Measurements from ENCODE around the gene CSH1. TPM values are rescaled to one million over a fixed set of nuclear protein-coding genes. Genes with fewer than 3 reads are reported as not detected.
"Not testable (repeated sequence)": the region's sequence is repeated elsewhere in the genome, so short reads cannot be mapped to it uniquely, and the experiment has no call there.

The CSH1 gene
- total RNA-seq, 4 donors from 2014 or later, result not detected

DNA sequence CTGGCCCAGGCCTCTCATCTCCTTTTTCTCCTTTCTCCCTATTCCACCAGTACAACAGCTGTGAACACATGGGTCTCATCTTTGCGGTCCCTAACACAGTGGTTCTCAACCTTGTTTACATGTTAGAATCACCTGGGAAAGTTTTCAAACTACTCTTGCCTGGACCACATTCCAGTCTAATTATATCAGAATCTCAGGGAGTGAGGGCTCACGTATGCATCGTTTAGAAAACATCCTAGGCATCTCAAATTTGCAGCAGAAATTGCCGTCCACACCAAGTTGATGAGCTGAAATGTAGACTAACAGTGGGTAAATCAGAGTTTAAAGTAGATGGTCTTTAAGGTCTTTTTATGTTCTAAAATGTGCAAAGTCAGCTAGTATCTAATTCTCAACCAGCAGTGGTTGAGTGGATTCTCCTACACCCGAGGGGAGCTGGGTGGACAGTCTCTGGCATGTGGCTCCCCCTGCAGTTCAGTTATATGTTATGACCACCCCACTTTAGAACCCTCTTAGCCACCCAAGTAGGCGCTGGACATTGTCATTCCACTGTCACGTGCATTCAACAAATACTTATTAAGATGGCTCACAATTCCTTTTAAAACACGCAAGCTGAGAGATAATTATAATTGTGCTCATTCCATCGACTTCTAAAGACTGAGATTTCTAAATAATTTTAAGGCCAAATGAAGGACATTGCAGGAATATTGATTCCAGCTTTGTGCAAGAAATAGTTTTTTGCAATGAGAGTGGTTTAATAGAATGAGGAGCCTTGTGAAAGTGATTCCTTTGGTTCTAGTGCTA, 26.7 kb downstream of the CSH1 start:
- DNase-seq (ENCODE audit: low spot score in 2 of 2); intact Hi-C loops (cut with DNase I; ENCODE audit: low total_unique reads); H3K4me3 ChIP-seq (ENCODE audit: low read depth, poor library complexity, severe bottlenecking): not testable (repeated sequence)
- WGBS, 2 donors, result 47 to 54% methylated on average over 9 of the region's 9 CpGs

DNA sequence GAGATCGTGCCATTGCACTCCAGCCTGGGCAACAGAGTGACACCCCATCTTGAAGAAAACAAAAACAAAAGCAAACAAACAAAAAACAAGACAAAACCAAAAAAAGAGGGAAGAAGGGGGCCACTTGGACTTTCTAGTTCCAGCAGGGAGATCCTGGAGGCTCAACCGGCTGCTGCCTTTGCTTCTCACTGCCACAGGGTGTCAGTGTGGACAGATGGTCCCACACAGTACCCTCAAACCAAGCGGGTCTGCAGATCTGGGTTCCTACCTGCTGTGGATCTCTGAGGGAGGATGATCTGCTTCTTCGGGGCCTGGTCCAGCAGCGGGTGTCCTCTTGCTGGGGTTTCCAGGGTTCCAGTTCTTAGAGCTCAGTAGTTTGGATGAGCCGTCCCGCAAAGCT, 29.7 kb downstream of the CSH1 start:
- intact Hi-C loops (cut with DNase I; ENCODE audit: low total_unique reads); DNase-seq (ENCODE audit: low spot score in 2 of 2); H3K4me3 ChIP-seq (ENCODE audit: low read depth, poor library complexity, severe bottlenecking): not testable (repeated sequence)
- WGBS, 2 donors, result 85 to 90% methylated on average over 7 of the region's 7 CpGs

DNA sequence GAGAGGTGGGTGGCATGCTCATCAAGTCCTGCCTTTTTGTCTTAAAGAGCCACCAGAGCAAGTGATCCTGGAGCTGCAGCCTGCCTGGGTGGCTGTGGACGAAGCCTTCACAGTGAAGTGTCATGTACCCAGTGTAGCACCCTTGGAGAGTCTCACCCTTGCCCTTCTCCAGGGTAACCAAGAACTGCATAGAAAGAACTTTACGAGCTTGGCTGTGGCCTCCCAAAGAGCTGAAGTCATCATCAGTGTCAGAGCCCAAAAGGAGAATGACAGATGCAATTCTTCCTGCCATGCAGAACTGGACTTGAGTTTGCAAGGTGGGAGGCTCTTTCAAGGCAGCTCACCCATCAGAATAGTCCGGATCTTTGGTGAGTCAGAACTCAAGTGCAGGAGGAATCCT, 37.1 kb downstream of the CSH1 start:
- intact Hi-C loops (cut with DNase I; ENCODE audit: low total_unique reads), result no loop called here
- TF ChIP-seq, protein P1, sequence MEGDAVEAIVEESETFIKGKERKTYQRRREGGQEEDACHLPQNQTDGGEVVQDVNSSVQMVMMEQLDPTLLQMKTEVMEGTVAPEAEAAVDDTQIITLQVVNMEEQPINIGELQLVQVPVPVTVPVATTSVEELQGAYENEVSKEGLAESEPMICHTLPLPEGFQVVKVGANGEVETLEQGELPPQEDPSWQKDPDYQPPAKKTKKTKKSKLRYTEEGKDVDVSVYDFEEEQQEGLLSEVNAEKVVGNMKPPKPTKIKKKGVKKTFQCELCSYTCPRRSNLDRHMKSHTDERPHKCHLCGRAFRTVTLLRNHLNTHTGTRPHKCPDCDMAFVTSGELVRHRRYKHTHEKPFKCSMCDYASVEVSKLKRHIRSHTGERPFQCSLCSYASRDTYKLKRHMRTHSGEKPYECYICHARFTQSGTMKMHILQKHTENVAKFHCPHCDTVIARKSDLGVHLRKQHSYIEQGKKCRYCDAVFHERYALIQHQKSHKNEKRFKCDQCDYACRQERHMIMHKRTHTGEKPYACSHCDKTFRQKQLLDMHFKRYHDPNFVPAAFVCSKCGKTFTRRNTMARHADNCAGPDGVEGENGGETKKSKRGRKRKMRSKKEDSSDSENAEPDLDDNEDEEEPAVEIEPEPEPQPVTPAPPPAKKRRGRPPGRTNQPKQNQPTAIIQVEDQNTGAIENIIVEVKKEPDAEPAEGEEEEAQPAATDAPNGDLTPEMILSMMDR (IDR thresholded peaks at IDR 0.05), result no peak
- TF ChIP-seq POLR2A (IDR thresholded peaks at IDR 0.05), result no peak
- WGBS, 2 donors, result 81 to 82% methylated on average over 3 of the region's 3 CpGs
- no peak for DNase-seq (ENCODE audit: low spot score in 2 of 2)
- no peak overlapping the region for H3K4me3 ChIP-seq (ENCODE audit: low read depth, poor library complexity, severe bottlenecking)

DNA sequence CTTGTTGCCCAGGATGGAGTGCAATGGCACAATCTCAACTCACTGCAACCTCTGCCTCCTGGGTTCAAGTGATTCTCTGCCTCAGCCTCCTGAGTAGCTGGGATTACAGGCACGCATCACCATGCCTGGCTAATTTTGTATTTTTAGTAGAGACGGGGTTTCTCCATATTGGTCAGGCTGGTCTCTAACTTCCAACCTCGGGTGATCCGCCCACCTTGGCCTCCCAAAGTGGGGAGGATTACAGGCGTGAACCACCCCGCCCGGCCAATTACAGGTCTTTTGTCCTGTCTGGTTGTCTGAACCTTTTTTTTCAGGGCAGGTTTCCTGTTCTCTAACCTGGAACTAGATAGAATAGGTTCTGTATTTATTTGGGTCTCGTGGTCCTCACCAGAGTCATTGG, 39.9 kb downstream of the CSH1 start:
- DNase-seq (ENCODE audit: low spot score in 2 of 2); H3K4me3 ChIP-seq (ENCODE audit: low read depth, poor library complexity, severe bottlenecking); intact Hi-C loops (cut with DNase I; ENCODE audit: low total_unique reads): not testable (repeated sequence)
- 89 to 93% methylated on average over 8 of the region's 8 CpGs for WGBS, 2 donors

DNA sequence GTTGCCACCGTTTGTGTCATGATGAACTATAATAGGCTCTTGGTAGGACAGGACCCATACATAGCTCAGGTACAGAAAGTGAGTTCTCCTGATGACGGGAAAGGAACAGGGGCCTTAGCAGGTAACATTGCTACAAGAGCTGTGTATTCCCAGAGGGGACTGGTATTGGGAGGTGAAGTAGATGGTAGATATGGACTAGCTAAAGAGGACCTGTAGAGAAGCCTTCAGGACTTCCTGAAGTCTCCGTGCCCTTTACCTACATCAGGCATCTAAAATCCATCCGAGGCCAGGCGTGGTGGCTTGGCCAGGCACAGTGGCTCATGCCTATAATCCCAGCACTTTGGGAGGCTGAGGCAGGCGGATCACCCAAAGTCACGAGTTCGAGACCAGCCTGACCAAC, 41.2 kb downstream of the CSH1 start:
- DNase-seq (ENCODE audit: low spot score in 2 of 2), result no peak
- H3K4me3 ChIP-seq (ENCODE audit: low read depth, poor library complexity, severe bottlenecking), result no peak overlapping the region
- intact Hi-C loops (cut with DNase I; ENCODE audit: low total_unique reads), result no loop called here
- TF ChIP-seq, protein P1 (IDR thresholded peaks at IDR 0.05), result no peak
- no peak for TF ChIP-seq POLR2A (IDR thresholded peaks at IDR 0.05)
- WGBS, 2 donors, result 94 to 97% methylated on average over 8 of the region's 8 CpGs

DNA sequence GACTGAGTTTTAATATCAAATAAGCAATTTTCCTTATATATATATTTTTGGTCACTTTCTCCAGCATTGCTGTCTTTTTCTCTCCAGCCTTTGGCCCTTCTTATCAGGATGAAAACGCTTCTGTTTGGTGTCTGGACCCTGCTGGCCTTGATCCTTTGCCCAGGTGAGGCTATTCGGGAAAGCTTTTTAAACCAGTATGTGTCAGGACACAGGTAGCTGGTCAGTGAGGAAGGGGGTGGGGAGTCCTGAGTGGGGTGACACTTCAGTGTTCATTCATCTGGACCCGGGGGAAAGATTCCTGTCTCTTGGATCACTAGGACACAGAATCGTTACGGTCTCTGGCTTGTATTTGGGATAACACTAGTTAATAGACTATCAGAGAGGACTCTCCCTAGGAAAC, 41.7 kb downstream of the CSH1 start:
- no peak overlapping the region for H3K4me3 ChIP-seq (ENCODE audit: low read depth, poor library complexity, severe bottlenecking)
- intact Hi-C loops (cut with DNase I; ENCODE audit: low total_unique reads), result no loop called here
- no peak for DNase-seq (ENCODE audit: low spot score in 2 of 2)
- TF ChIP-seq, protein P1 (IDR thresholded peaks at IDR 0.05), result no peak
- no peak for TF ChIP-seq POLR2A (IDR thresholded peaks at IDR 0.05)
- 87 to 90% methylated on average over 5 of the region's 5 CpGs for whole genome bisulfite sequencing, 2 donors

DNA sequence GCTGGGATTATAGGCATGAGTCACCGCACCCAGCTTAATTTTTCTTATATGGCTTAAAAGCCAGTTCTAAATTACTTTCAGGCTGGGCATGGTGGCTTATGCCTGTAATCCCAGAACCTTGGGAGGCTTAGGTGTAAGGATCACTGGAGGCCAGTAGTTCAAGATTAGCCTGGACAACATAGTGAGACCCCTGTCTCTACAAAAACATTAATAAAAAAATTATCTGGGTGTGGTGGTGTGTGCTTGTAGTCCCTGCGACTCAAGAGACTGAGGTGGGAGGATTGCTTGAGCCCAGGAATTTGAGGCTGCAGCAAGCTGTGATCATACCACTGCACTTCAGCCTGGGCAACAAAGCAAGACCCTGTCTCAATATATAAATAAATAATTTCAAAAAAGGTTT, 43.1 kb downstream of the CSH1 start:
- intact Hi-C loops (cut with DNase I; ENCODE audit: low total_unique reads), result no loop called here
- 82 to 94% methylated on average over 2 of the region's 2 CpGs for WGBS, 2 donors
- TF ChIP-seq POLR2A (IDR thresholded peaks at IDR 0.05), result no peak
- TF ChIP-seq, protein P1 (IDR thresholded peaks at IDR 0.05), result no peak
- no peak for DNase-seq (ENCODE audit: low spot score in 2 of 2)
- H3K4me3 ChIP-seq (ENCODE audit: low read depth, poor library complexity, severe bottlenecking), result no peak overlapping the region
